Muscle of back (tissue), 13 donors: Measurements from ENCODE around the gene GATAD2A. TPM values are rescaled to one million over a fixed set of nuclear protein-coding genes. Genes with fewer than 3 reads are reported as not detected.
"Not testable (repeated sequence)": the region's sequence is repeated elsewhere in the genome, so short reads cannot be mapped to it uniquely, and the experiment has no call there.

ENCODE experiments used
- DNase-seq, 3 donors: peaks; one replicate each; pipeline versions ENCODE4 v3.0.0 to v3.0.0-alpha.2; 2013
- long read RNA-seq, 9 donors: transcript quantifications; one replicate each; lab custom pipeline, GENCODE V29; 2026
- polyA plus RNA-seq, 10 donors: library from polyadenylated mRNA; unstranded; fragments of 120-200 nt; gene quantifications; one replicate each; pipeline ENCODE4 v1.2.1, GENCODE V29; 2013; ENCODE audit not compliant: insufficient read length in 10 of 10

The GATAD2A gene
- polyA plus RNA-seq = 10 to 100 TPM; 44.1 to 57.1 (median 47.3) TPM
- long read RNA-seq, donor 1, partial matches to known transcripts = 0 of 1 reads
- long read RNA-seq, donor 1, other reads (novel, unspliced or antisense) = 0 of 1 reads
- long read RNA-seq, donor 2 = 0 reads
- long read RNA-seq, donor 3 = 0 reads
- long read RNA-seq, donor 4 = 0 reads
- long read RNA-seq, donor 5 = 0 reads
- long read RNA-seq, donor 6, partial matches to known transcripts = 0 of 1 reads
- long read RNA-seq, donor 6, other reads (novel, unspliced or antisense) = 0 of 1 reads
- long read RNA-seq, donor 7, partial matches to known transcripts = 8 of 8 reads
- long read RNA-seq, donor 7, other reads (novel, unspliced or antisense) = 0 of 8 reads
- long read RNA-seq, donor 8, partial matches to known transcripts = 14 of 14 reads
- long read RNA-seq, donor 8, other reads (novel, unspliced or antisense) = 0 of 14 reads
- long read RNA-seq, donor 9 = 0 reads

- peak; percentile 94 to 98 (median 97) for DNase-seq
Measured at GRCh38 chr19:19404879-19405860, at the start of gene GATAD2A. TSS of gene GATAD2A (plus strand) at chr19:19405675. CDS start at chr19:19465346, 59,671 bp downstream.

DNA sequence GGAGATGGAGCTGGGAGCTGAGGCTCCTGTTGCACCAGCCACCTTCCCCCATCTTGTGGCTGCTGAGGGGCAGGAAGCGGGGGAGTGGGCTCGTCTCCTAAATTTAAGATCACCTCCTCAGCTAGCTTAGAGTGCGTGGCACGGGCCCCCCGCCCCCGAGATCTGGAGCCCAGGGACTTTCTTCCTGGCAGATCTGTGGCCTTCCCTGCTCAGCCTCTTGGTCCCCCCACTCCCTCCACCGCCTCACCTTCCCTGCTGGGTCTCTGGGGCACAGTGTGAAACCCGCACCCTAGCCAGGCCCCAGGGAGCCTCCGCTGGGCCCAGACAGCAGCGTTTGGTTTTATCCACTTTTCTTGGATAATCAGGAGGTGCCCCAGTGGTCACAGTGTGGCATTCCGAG, 49.0 kb upstream of the GATAD2A start:
- no peak for DNase-seq

GRCh38 chr19:19356901-19357566, 48.4 kb upstream of the GATAD2A start:
- no peak for DNase-seq

- peak; percentile 77 to 90 (median 82) for DNase-seq
Measured at GRCh38 chr19:19361075-19361594, 44.3 kb upstream of the GATAD2A start.

DNA sequence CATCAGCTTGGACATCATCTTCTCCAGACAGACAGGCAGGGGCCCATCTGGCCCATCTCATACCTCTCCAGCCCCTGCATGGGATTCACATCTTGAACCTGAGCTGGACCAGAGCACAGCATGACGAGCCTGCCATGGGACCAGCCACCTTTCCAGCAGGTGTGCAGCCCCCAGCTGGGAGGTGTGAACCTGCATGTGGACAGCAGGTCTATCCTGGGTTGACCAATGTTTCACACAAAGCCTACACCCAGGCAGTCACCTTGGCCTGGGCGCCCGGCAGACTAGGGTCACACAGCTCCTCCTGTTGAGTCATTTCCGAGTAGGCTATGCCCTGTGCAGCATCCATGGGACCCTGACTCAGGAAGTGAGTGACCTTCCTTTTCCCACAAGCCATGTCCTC, 43.4 kb upstream of the GATAD2A start:
- peak in 1 of 3 donors; percentile 9 for DNase-seq

GRCh38 chr19:19366434-19367396, 38.8 kb upstream of the GATAD2A start:
- DNase-seq = peak; percentile 40 to 74 (median 53)

DNA sequence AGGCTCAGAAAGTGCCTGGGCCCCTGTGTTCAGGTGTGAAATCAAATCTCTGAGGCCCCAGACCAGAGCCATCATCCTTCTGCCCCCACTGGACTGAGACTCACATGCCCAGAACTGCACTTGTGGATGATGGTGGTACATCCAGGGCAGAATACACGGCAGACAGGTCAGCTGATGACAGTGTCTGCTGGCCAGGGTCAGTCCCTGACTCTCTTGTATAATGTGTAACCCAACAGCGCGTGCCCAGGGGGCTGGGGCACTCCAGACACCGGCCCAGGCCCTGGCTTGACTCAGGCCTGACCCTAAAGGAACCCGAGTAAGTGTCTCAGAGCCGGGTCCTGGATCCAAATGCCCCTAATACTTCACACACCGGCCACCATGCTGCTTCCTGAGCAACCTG, 37.4 kb upstream of the GATAD2A start:
- DNase-seq = no peak

DNA sequence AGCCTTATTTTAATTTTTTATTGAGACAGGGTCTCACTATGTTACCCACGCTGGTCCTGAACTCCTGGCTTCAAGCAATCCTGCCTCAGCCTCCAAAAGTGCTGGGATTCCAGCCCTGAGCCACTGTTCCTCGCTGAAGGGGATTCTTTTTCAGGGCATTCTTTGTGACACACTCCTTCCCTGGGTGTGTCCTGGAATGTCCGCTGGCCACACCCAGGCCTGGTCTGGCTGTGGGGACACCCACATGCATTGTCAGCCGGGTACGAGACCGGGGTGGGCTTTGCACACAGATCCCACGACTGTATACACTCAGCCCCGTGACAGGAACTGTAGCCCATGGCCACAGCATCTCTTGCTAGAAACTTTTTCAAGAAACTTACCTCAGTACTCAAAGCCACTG, 34.4 kb upstream of the GATAD2A start:
- no peak for DNase-seq

- peak; percentile 12 to 54 (median 20) for DNase-seq
Measured at GRCh38 chr19:19372656-19373416, 32.6 kb upstream of the GATAD2A start.

- no peak for DNase-seq
Measured at GRCh38 chr19:19379527-19379926, 25.9 kb upstream of the GATAD2A start.

DNA sequence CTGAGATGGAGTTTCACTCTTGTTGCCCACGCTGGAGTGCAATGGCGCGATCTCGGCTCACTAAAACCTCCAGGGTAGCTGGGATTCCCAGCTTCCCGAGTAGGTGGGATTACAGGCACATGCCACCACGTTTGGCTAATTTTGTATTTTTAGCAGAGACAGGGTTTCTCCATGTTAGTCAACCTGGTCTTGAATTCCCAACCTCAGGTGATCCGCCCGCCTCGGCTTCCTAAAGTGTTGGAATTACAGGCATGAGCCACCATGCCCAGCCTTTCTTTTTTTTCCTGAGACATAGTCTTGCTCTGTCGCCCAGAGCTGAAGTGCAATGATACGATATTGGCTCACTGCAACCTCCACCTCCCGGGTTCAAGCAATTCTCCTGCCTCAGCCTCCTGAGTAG, 25.2 kb upstream of the GATAD2A start:
- DNase-seq = not testable (repeated sequence)

- no peak for DNase-seq
Measured at GRCh38 chr19:19381007-19381926, 24.2 kb upstream of the GATAD2A start.

GRCh38 chr19:19382118-19382517, 23.4 kb upstream of the GATAD2A start:
- no peak for DNase-seq

- DNase-seq = no peak
Measured at GRCh38 chr19:19384486-19384885, 21.0 kb upstream of the GATAD2A start.

DNA sequence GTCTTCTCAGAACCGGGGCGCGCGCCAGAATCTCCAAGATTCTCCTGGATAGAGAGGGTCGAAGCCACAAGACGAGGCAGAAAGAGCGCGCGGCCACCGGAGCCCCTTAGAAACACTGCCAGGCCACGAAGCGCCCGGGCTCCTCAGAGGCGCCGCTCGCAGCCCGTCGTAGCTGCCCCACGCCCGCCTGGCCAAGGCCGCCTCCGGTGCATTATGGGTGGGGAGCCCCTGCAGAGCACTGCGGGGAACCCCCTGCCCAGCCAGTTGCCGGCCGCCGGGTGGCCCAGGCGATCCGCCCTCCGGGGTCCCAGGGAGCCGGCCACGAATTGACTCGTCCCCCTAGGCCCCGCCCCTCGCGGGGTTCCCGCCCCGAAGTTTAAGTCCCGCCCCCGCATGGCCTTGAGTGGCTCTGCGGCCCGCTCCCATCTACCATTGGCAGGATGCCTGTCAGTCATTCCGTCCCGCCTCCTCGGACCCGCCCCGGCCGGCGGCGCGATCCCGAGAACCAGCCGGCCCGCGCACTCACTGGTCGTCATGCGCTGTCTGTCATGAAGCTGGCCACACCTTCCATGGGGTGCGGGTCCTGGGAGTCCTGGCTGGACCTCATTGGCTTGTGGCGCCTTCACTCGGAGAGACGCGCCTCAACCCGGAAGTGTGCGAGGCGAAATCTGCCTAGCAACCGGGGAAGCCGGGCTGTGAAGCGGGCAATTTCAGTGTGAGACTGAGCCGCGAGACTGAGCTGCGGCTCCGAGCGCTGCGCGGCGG, 20.2 kb upstream of the GATAD2A start:
- peak; percentile 99 to 100 (median 100) for DNase-seq

GRCh38 chr19:19385896-19386869, 19.3 kb upstream of the GATAD2A start:
- no peak for DNase-seq
